Left ventricle myocardium inferior (tissue), 1 donor: Measurements from ENCODE around the gene RARA. TPM values are rescaled to one million over a fixed set of nuclear protein-coding genes. Genes with fewer than 3 reads are reported as not detected.

ENCODE experiments used
- DNase-seq: peaks from one replicate; pipeline ENCODE4 v3.0.0-alpha.2; 2020
- H3K27ac ChIP-seq: fragments of 200-600 bp; replicated peaks from 2 replicates; pipeline ENCODE4 v1.8.0; 2021
- H3K27me3 ChIP-seq: fragments of 200-600 bp; 2 replicates; pipeline ENCODE4 v1.8.0; 2021; ENCODE audit warnings: low read depth
- H3K36me3 ChIP-seq: fragments of 200-600 bp; 2 replicates; pipeline ENCODE4 v1.8.0; 2021
- H3K4me1 ChIP-seq: fragments of 200-600 bp; 2 replicates; pipeline ENCODE4 v1.8.0; 2021
- H3K4me3 ChIP-seq: fragments of 200-600 bp; 2 replicates; pipeline ENCODE4 v1.8.0; 2021; ENCODE audit warnings: mild to moderate bottlenecking, moderate library complexity
- H3K9me3 ChIP-seq: fragments of 200-600 bp; replicated peaks from 2 replicates; pipeline ENCODE4 v1.8.0; 2021
- CTCF ChIP-seq: fragments of 200-600 bp; IDR thresholded peaks from 2 replicates; pipeline ENCODE4 v1.8.0; 2021; ENCODE audit warnings: antibody characterized with exemption, mild to moderate bottlenecking, borderline replicate concordance
- intact Hi-C: fragments of 100-400 bp; cut with micrococcal nuclease; formaldehyde crosslinking; loops from one replicate; pipeline ENCODE4 v1.11.0; 2022
- total RNA-seq: library from RNA; stranded (reverse); fragmentation: NEBNext Ultra II Directional; extraction: Animal tissue kit (Norgen Biotek cat#: 25700); gene quantifications from one replicate; pipeline ENCODE4 v1.2.1, GENCODE V29; 2021
- donor health status: DM: no; HTN: yes; CAD: no; lungs with severe emphysema.

Gene RARA
- total RNA-seq, 1 donor from 2014 or later: 17.1 TPM

DNA sequence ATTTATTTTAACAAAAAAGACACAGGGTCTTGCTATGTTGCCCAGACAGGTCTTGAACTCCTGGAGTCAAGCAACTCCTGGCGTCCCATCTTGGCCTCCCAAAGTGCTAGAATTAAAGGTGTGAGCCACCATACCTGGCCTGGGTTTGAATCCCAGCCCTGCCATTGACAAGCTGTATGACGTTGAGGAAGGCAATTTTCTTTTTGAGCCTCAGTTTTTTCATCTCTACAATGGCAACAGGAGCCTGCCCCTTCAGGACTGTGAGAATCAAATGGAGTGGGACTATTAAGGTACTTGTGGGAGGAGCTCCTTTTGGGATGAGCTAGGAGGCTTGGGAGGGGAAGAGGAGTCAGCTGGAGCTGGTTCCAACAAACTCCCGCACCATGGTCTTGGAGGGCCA lies 6.2 kb downstream of the RARA start:
- Histone ChIP-seq H3K27ac (peak overlapping the region; percentile 90), H3K36me3 (no peaks in the 10 kb centered on the region), H3K27me3 (no peaks in the 10 kb centered on the region), H3K4me1 (peaks cover 98% of the 10 kb centered on the region), H3K9me3 (no peaks in the 10 kb centered on the region), H3K4me3 (no peak overlapping the region)
- DNase-seq: no peak
- TF ChIP-seq CTCF: no peak
- intact Hi-C loops: no loop called here

- Histone ChIP-seq H3K27ac (peak overlapping the region; percentile 90), H3K9me3 (no peaks in the 10 kb centered on the region), H3K36me3 (no peaks in the 10 kb centered on the region), H3K4me3 (peak overlapping the region; percentile 78), H3K27me3 (no peaks in the 10 kb centered on the region), H3K4me1 (peaks cover 98% of the 10 kb centered on the region)
- peak; percentile 7 for DNase-seq
- intact Hi-C loops: no loop called here
- TF ChIP-seq CTCF: no peak
Measured at GRCh38 chr17:40315678-40316570, 6.9 kb downstream of the RARA start.

DNA sequence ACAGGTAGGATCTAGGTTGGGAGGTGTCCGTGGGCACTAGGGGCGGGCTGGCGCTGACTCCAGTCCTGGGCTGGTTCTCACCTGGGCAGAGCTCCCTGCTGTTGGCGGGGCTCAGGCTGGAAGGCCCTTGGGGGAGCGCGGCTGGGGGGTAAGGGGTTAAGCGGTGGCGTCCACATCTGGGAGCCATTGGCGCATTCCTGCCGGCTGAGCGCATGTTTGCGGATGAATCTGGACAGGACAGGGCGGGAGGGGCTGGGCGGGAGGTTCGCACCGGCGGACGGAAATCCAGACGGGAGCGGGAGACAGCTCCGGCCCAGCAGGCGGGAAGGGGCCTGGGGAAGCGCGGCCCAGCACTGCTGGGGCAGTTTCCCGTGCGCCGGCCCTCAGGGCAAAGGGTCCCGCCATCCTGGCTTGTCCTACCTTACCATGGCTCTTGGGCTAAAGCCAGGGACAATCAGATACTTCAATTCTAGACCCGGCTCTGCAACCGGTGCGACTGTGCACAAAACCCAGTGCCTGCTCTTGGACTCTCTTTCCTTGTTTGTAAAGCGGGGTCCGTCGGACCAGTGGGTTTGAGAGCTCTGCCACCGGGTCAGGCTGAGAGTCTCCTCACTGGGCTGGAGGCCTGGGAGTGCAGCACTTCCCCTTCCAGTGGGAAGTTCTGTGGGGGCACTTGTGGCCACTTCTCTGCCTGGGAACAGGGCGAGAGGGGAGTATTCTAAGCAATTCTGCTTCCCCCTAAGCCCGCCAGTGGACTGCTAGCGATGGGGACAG lies 7.8 kb downstream of the RARA start:
- H3K4me3 ChIP-seq: peak overlapping the region; percentile 78
- H3K9me3 ChIP-seq: no peaks in the 10 kb centered on the region
- peak; percentile 78 for DNase-seq
- TF ChIP-seq CTCF: no peak
- peaks cover 98% of the 10 kb centered on the region for H3K4me1 ChIP-seq
- peak overlapping the region; percentile 90 for H3K27ac ChIP-seq
- H3K36me3 ChIP-seq: no peaks in the 10 kb centered on the region
- intact Hi-C loops: no loop called here
- no peaks in the 10 kb centered on the region for H3K27me3 ChIP-seq

DNA sequence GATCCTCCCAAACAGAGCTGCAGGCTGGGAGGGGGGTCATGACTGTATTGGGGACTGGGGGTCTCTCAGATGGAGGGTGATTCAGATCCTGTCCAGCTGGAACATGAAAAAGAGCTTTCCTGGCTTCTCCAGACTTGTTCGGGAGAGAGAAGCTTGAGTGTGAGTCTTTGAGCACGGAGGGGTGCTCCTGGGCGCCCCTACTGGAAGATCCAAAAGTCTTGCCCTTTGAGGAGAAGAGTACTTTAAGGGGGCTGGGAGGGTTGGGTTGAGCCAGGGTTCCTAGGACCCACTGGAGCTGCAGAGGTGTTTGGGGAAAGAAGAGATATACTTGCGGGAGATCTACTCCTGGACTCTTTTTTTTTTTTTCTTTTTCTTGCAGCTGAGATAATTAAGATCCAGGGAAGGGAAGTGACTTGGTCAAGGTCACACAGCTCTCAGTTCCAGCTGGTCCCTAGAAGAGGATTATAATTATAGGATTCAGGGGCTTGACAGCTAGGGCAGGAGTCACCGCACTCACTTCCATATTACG lies 8.4 kb downstream of the RARA start:
- intact Hi-C loops: no loop called here
- Histone ChIP-seq H3K27me3 (no peaks in the 10 kb centered on the region), H3K4me3 (peak overlapping the region; percentile 78), H3K36me3 (no peaks in the 10 kb centered on the region), H3K27ac (peak overlapping the region; percentile 90), H3K9me3 (no peaks in the 10 kb centered on the region), H3K4me1 (peaks cover 98% of the 10 kb centered on the region)
- peak; percentile 65 for TF ChIP-seq CTCF
- DNase-seq: peak; percentile 57
